Measurements from ENCODE around the gene ARNT2.
"Not testable (repeated sequence)": the region's sequence is repeated elsewhere in the genome, so short reads cannot be mapped to it uniquely, and the experiment has no call there.

ARNT2 gene

GRCh38 chr15:80494756-80495155, 90.6 kb downstream of the ARNT2 start:
- DNase-seq = no peak

- no peak for DNase-seq
These were observed 91.3 kb downstream of the ARNT2 start for GRCh38 chr15:80495401-80495942.

GRCh38 chr15:80496096-80496495, 91.9 kb downstream of the ARNT2 start:
- no peak for DNase-seq

- no peak for DNase-seq
These were observed 93.0 kb downstream of the ARNT2 start for GRCh38 chr15:80497221-80497620.

GRCh38 chr15:80498652-80499051, 94.5 kb downstream of the ARNT2 start:
- no peak for DNase-seq

GRCh38 chr15:80500021-80500420, 95.8 kb downstream of the ARNT2 start:
- DNase-seq = no peak

- DNase-seq = no peak
These were observed 97.3 kb downstream of the ARNT2 start for GRCh38 chr15:80501476-80501875.

GRCh38 chr15:80502782-80503181, 98.6 kb downstream of the ARNT2 start:
- no peak for DNase-seq

GRCh38 chr15:80503319-80503952, 99.3 kb downstream of the ARNT2 start:
- DNase-seq = no peak

- DNase-seq = no peak
These were observed 100.7 kb downstream of the ARNT2 start for GRCh38 chr15:80504931-80505330.

GRCh38 chr15:80506286-80506893, 102.2 kb downstream of the ARNT2 start:
- DNase-seq = no peak

GRCh38 chr15:80507131-80507530, 102.9 kb downstream of the ARNT2 start:
- DNase-seq = no peak

- no peak for DNase-seq
These were observed 103.6 kb downstream of the ARNT2 start for GRCh38 chr15:80507638-80508316.

GRCh38 chr15:80508783-80509182, 104.6 kb downstream of the ARNT2 start:
- no peak for DNase-seq

- no peak for DNase-seq
These were observed 105.6 kb downstream of the ARNT2 start for GRCh38 chr15:80509800-80510199.

GRCh38 chr15:80510985-80511384, 106.8 kb downstream of the ARNT2 start:
- DNase-seq = not testable (repeated sequence)

GRCh38 chr15:80512726-80513660, 108.8 kb downstream of the ARNT2 start:
- DNase-seq = no peak

GRCh38 chr15:80514071-80514780, 110.0 kb downstream of the ARNT2 start:
- DNase-seq = no peak

GRCh38 chr15:80517290-80517689, 113.1 kb downstream of the ARNT2 start:
- no peak for DNase-seq

- no peak for DNase-seq
These were observed 114.3 kb downstream of the ARNT2 start for GRCh38 chr15:80518522-80518921.

- no peak for DNase-seq
These were observed 119.6 kb downstream of the ARNT2 start for GRCh38 chr15:80523746-80524145.

GRCh38 chr15:80525853-80526252, 121.7 kb downstream of the ARNT2 start:
- DNase-seq = no peak

Data from GOT3 (cell line).